ENCODE measurements around the gene TNIP3.
"Not testable (repeated sequence)": the region's sequence is repeated elsewhere in the genome, so short reads cannot be mapped to it uniquely, and the experiment has no call there.

Gene TNIP3, protein sequence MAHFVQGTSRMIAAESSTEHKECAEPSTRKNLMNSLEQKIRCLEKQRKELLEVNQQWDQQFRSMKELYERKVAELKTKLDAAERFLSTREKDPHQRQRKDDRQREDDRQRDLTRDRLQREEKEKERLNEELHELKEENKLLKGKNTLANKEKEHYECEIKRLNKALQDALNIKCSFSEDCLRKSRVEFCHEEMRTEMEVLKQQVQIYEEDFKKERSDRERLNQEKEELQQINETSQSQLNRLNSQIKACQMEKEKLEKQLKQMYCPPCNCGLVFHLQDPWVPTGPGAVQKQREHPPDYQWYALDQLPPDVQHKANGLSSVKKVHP

DNA sequence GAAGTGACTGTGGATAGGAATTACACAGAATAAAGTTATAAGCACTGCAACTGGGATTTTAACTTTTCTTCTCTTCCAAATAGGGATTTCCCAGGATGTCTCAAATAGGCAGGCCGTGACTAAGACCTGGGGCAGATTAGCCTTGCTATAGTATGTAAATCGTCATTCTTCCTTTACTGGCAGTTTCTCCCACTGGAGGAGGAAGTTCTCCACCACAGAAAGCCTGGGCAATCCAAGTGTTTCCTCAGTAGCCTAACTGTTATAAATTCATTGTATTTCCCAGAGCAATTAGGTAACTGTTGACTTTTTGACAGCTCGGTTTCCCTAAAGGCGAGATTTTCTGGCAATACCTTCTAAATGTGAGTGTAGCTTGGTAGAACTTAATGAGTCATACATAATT, at the start of gene TNIP3:
TSS of gene TNIP3 (minus strand) at position 31 of the 400 bp plus-strand sequence. CDS start 196 bp downstream, outside the sequence.
- no peaks in the 10 kb centered on the region for H3K9me3 ChIP-seq (ENCODE audit: insufficient read depth, low read length)
- TF ChIP-seq SUZ12 (IDR thresholded peaks at IDR 0.05; ENCODE audit: extremely low read depth, insufficient read depth, insufficient read length) = no peak
- TF ChIP-seq ZNF274 (IDR thresholded peaks at IDR 0.05; ENCODE audit: low read depth, low read length) = no peak
- TF ChIP-seq YY1 (IDR thresholded peaks at IDR 0.05; ENCODE audit: insufficient read depth, insufficient read length) = no peak
- no peak within 1 kb of the TSS for H3K4me3 ChIP-seq (ENCODE audit: insufficient read length, low read depth)
- no peak for DNase-seq (ENCODE audit: low read depth, low spot score)
- H3K36me3 ChIP-seq (ENCODE audit: insufficient read depth, insufficient read length, low read length) = no peaks in the 10 kb centered on the region
- no peak within 1 kb of the TSS for H3K9ac ChIP-seq (ENCODE audit: insufficient read length, low read depth)
- no peaks in the 10 kb centered on the region for H3K4me1 ChIP-seq (ENCODE audit: insufficient read depth, insufficient read length)
- no peaks in the 10 kb centered on the region for H3K27me3 ChIP-seq (ENCODE audit: insufficient read depth, insufficient read length)

DNA sequence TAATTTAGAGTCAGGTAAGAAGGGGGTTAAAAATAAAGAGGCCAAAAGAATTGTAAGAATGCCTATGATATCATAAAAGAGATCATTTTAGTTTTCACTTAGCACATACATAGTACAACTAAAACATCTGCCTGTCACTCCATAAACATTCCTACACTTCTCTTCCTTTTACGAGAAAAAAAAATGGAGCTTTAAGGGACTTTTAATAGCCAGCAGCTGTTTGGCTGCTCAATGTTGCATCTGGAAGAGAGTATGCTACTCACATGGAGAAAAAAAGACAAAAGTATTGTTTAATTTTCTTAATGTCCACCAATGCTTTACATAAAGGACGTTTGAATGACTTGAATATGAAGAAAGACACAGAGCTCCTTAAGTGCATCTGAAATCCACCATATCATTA, 48.7 kb upstream of the TNIP3 start:
- H3K9me3 ChIP-seq (ENCODE audit: insufficient read depth, low read length) = no peaks in the 10 kb centered on the region
- no peak overlapping the region for H3K9ac ChIP-seq (ENCODE audit: insufficient read length, low read depth)
- no peak overlapping the region for H3K4me3 ChIP-seq (ENCODE audit: insufficient read length, low read depth)
- H3K36me3 ChIP-seq (ENCODE audit: insufficient read depth, insufficient read length, low read length) = no peaks in the 10 kb centered on the region
- no peak for TF ChIP-seq ZNF274 (IDR thresholded peaks at IDR 0.05; ENCODE audit: low read depth, low read length)
- no peak for TF ChIP-seq YY1 (IDR thresholded peaks at IDR 0.05; ENCODE audit: insufficient read depth, insufficient read length)
- TF ChIP-seq SUZ12 (IDR thresholded peaks at IDR 0.05; ENCODE audit: extremely low read depth, insufficient read depth, insufficient read length) = no peak
- no peaks in the 10 kb centered on the region for H3K4me1 ChIP-seq (ENCODE audit: insufficient read depth, insufficient read length)
- H3K27me3 ChIP-seq (ENCODE audit: insufficient read depth, insufficient read length) = no peaks in the 10 kb centered on the region
- no peak for DNase-seq (ENCODE audit: low read depth, low spot score)

DNA sequence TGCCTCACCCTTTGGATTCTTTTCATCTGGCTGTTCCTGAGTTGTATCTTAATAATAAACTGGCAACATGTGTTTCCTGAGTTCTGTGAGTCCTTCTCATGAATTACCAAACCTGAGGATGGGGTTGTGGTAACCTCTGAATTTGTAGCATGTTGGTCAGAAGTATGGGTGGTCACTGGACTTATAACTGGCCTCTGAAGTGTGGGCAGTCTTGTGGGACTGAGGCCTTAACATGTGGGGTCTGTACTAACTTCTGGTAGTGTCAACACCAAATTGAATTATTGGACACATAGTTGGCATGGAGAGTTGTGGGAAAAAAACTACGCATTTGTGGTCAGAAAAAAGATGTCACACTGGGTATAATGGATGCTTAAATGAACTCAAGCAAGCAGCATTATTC, 45.0 kb upstream of the TNIP3 start:
- no peaks in the 10 kb centered on the region for H3K36me3 ChIP-seq (ENCODE audit: insufficient read depth, insufficient read length, low read length)
- no peak for DNase-seq (ENCODE audit: low read depth, low spot score)
- TF ChIP-seq ZNF274 (IDR thresholded peaks at IDR 0.05; ENCODE audit: low read depth, low read length) (no peak), YY1 (IDR thresholded peaks at IDR 0.05; ENCODE audit: insufficient read depth, insufficient read length) (no peak), SUZ12 (IDR thresholded peaks at IDR 0.05; ENCODE audit: extremely low read depth, insufficient read depth, insufficient read length) (no peak)

GRCh38 chr4:121208244-121209007, 44.3 kb upstream of the TNIP3 start:
- Histone ChIP-seq H3K4me3 (ENCODE audit: insufficient read length, low read depth) (no peak overlapping the region), H3K4me1 (ENCODE audit: insufficient read depth, insufficient read length) (no peaks in the 10 kb centered on the region), H3K9ac (ENCODE audit: insufficient read length, low read depth) (no peak overlapping the region), H3K27me3 (ENCODE audit: insufficient read depth, insufficient read length) (no peaks in the 10 kb centered on the region), H3K9me3 (ENCODE audit: insufficient read depth, low read length) (no peaks in the 10 kb centered on the region), H3K36me3 (ENCODE audit: insufficient read depth, insufficient read length, low read length) (no peaks in the 10 kb centered on the region)
- TF ChIP-seq SUZ12 (IDR thresholded peaks at IDR 0.05; ENCODE audit: extremely low read depth, insufficient read depth, insufficient read length) (no peak), YY1 (IDR thresholded peaks at IDR 0.05; ENCODE audit: insufficient read depth, insufficient read length) (no peak), ZNF274 (IDR thresholded peaks at IDR 0.05; ENCODE audit: low read depth, low read length) (no peak)
- DNase-seq (ENCODE audit: low read depth, low spot score) = no peak

More for the DNA sequence above, 45.0 kb upstream of the TNIP3 start:
- no peak overlapping the region for H3K4me3 ChIP-seq (ENCODE audit: insufficient read length, low read depth)
- no peaks in the 10 kb centered on the region for H3K9me3 ChIP-seq (ENCODE audit: insufficient read depth, low read length)
- no peaks in the 10 kb centered on the region for H3K27me3 ChIP-seq (ENCODE audit: insufficient read depth, insufficient read length)
- no peak overlapping the region for H3K9ac ChIP-seq (ENCODE audit: insufficient read length, low read depth)
- H3K4me1 ChIP-seq (ENCODE audit: insufficient read depth, insufficient read length) = no peaks in the 10 kb centered on the region

GRCh38 chr4:121205777-121206176, 41.7 kb upstream of the TNIP3 start:
- H3K9me3 ChIP-seq (ENCODE audit: insufficient read depth, low read length); H3K4me1 ChIP-seq (ENCODE audit: insufficient read depth, insufficient read length); H3K36me3 ChIP-seq (ENCODE audit: insufficient read depth, insufficient read length, low read length); H3K27me3 ChIP-seq (ENCODE audit: insufficient read depth, insufficient read length); H3K9ac ChIP-seq (ENCODE audit: insufficient read length, low read depth); DNase-seq (ENCODE audit: low read depth, low spot score); H3K4me3 ChIP-seq (ENCODE audit: insufficient read length, low read depth): not testable (repeated sequence)

GRCh38 chr4:121200795-121201472, 36.8 kb upstream of the TNIP3 start:
- DNase-seq (ENCODE audit: low read depth, low spot score) = no peak

More at GRCh38 chr4:121200795-121201472, 36.8 kb upstream of the TNIP3 start:
- no peaks in the 10 kb centered on the region for H3K36me3 ChIP-seq (ENCODE audit: insufficient read depth, insufficient read length, low read length)
- TF ChIP-seq YY1 (IDR thresholded peaks at IDR 0.05; ENCODE audit: insufficient read depth, insufficient read length) (no peak), ZNF274 (IDR thresholded peaks at IDR 0.05; ENCODE audit: low read depth, low read length) (no peak), SUZ12 (IDR thresholded peaks at IDR 0.05; ENCODE audit: extremely low read depth, insufficient read depth, insufficient read length) (no peak)
- no peaks in the 10 kb centered on the region for H3K9me3 ChIP-seq (ENCODE audit: insufficient read depth, low read length)
- no peaks in the 10 kb centered on the region for H3K27me3 ChIP-seq (ENCODE audit: insufficient read depth, insufficient read length)
- H3K4me3 ChIP-seq (ENCODE audit: insufficient read length, low read depth) = no peak overlapping the region
- H3K9ac ChIP-seq (ENCODE audit: insufficient read length, low read depth) = no peak overlapping the region
- H3K4me1 ChIP-seq (ENCODE audit: insufficient read depth, insufficient read length) = no peaks in the 10 kb centered on the region

Measured in NT2/D1 (cell line).